ENCODE measurements around the gene RPL19.

DNA sequence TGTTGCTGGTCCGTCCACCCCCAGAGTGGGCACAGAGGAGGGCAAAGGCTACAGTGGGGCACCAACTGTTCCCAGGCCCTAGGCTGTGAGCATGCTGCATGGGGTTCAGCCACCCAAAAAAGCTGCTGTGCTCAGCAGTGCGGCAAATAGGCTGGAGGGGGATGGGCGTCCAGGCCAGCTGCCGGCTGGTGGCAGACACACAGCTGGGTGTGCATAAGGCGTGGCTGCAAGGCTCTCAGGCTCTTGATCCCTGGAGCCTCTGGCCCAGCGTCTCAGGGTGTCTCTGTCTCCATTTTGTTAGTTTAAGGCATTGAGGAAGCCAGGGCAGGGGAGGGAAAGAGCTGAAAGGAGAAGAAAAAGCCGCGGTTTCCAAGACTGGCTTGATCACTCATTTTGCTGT, 8.8 kb downstream of the RPL19 start:
- TF ChIP-seq L3MBTL2 (conservative IDR thresholded peaks at IDR 0.05) (no peak), HDGF (IDR thresholded peaks at IDR 0.05; ENCODE audit: borderline replicate concordance) (no peak), PKNOX1 (IDR thresholded peaks at IDR 0.05) (no peak), SUZ12 (IDR thresholded peaks at IDR 0.05) (no peak)
